Lower leg skin (tissue), 4 donors: ENCODE measurements around the gene TMPRSS3. TPM values are rescaled to one million over a fixed set of nuclear protein-coding genes. Genes with fewer than 3 reads are reported as not detected.

ENCODE experiments used
- DNase-seq, 2 donors: peaks; one replicate each; pipeline ENCODE4 v3.0.0-alpha.2; 2019; ENCODE audit warnings: low spot score in 2 of 2
- H3K4me3 ChIP-seq: fragments of 200-600 bp; sonication (generic); 2 replicates; pipeline ENCODE4 v1.5.1; 2017; ENCODE audit warnings: mild to moderate bottlenecking, low read depth; ENCODE audit not compliant: poor library complexity, severe bottlenecking
- POLR2A ChIP-seq, 2 donors: fragments of 450-650 bp; IDR thresholded peaks; one replicate each; pipeline ENCODE4 v1.6.1; 2016 to 2017; ENCODE audit warnings: antibody characterized with exemption in 2 of 2, mild to moderate bottlenecking in 1 of 2, moderate library complexity in 1 of 2
- WGBS, 2 donors: methylation state at CpG; one replicate each; pipeline ENCODE4 v1.1.5; 2018; 5-methylcytosine and 5-hydroxymethylcytosine counted together
- intact Hi-C: fragments of 100-400 bp; cut with DNase I; formaldehyde crosslinking; loops from one replicate; pipeline ENCODE4 v1.15.0; 2023; ENCODE audit warnings: low total_unique reads
- total RNA-seq, 4 donors: library from RNA; depleted of rRNA; stranded (reverse); fragments of >200 nt; gene quantifications; one replicate each; pipeline ENCODE4 v1.1.0, GENCODE V29; 2016
- TF ChIP-seq, protein P1 (sequence below), 3 donors: fragments of 450-650 bp; IDR thresholded peaks; one replicate each; pipeline ENCODE4 v1.5.1; 2016; ENCODE audit warnings: antibody characterized with exemption in 3 of 3, mild to moderate bottlenecking in 3 of 3, moderate library complexity in 2 of 3

Gene TMPRSS3
- total RNA-seq, 4 donors from 2014 or later = 0.19 to 0.78 (median 0.36) TPM

GRCh38 chr21:42360317-42360716 lies 35.5 kb downstream of the TMPRSS3 start:
- TF ChIP-seq POLR2A (IDR thresholded peaks at IDR 0.05) = no peak
- TF ChIP-seq, protein P1, sequence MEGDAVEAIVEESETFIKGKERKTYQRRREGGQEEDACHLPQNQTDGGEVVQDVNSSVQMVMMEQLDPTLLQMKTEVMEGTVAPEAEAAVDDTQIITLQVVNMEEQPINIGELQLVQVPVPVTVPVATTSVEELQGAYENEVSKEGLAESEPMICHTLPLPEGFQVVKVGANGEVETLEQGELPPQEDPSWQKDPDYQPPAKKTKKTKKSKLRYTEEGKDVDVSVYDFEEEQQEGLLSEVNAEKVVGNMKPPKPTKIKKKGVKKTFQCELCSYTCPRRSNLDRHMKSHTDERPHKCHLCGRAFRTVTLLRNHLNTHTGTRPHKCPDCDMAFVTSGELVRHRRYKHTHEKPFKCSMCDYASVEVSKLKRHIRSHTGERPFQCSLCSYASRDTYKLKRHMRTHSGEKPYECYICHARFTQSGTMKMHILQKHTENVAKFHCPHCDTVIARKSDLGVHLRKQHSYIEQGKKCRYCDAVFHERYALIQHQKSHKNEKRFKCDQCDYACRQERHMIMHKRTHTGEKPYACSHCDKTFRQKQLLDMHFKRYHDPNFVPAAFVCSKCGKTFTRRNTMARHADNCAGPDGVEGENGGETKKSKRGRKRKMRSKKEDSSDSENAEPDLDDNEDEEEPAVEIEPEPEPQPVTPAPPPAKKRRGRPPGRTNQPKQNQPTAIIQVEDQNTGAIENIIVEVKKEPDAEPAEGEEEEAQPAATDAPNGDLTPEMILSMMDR (IDR thresholded peaks at IDR 0.05) = no peak
- intact Hi-C loops = no loop called here
- H3K4me3 ChIP-seq = no peak overlapping the region
- no peak for DNase-seq
- WGBS, 2 donors = 71 to 78% methylated on average over 2 of the region's 2 CpGs

- 87 to 88% methylated on average over 13 of the region's 13 CpGs for WGBS, 2 donors
- no peak overlapping the region for H3K4me3 ChIP-seq
- intact Hi-C loops = no loop called here
- TF ChIP-seq, protein P1 (IDR thresholded peaks at IDR 0.05) = no peak
- TF ChIP-seq POLR2A (IDR thresholded peaks at IDR 0.05) = no peak
- no peak for DNase-seq
Observed at GRCh38 chr21:42358937-42359336, 36.9 kb downstream of the TMPRSS3 start.

DNA sequence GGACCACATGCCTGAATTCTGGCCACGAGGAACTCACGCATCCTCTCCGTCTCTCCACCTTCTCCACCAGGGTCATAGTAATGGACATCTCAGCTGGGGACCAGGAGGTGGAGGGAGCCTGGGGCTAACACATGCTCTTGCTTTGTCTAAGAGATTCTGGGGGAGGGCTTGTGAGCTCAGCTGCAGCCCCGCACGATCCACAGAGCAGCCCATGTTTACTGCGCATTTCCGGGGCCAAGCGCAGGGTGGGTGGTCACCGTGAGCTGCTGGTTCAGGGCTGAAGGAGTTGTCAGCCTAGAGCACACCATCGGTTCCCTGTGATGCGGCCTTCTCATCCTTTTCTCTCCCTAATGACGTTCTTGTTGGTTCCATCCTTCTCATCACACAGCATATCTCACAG lies 37.6 kb downstream of the TMPRSS3 start:
- no peak for DNase-seq
- TF ChIP-seq POLR2A (IDR thresholded peaks at IDR 0.05) = no peak
- TF ChIP-seq, protein P1 (IDR thresholded peaks at IDR 0.05) = no peak
- intact Hi-C loops = no loop called here
- 90 to 94% methylated on average over 12 of the region's 12 CpGs for WGBS, 2 donors
- H3K4me3 ChIP-seq = no peak overlapping the region

- WGBS, 2 donors = 56 to 57% methylated on average over 3 of the region's 3 CpGs
Observed at GRCh38 chr21:42357307-42357706, 38.5 kb downstream of the TMPRSS3 start.

DNA sequence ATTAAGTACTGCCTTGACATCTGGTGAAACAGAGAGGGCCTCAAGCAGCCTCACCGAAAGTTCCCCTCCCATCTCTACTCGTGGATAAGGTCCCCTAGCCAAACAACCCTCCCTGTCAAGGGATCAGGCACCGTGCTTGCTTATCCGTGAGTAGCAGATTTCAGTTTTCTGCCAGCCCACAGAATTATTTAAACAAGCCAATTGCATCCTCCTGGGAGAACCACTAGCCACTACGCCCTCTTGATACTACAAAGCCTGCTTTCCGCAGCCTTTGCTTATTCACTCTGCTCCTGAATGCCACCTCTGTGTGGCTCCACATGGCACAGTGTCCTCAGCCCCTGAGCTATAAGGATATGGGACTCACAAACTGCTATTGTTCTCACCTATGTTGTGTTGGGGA lies 39.2 kb downstream of the TMPRSS3 start:
- no peak for DNase-seq
- no peak for TF ChIP-seq POLR2A (IDR thresholded peaks at IDR 0.05)
- TF ChIP-seq, protein P1 (IDR thresholded peaks at IDR 0.05) = no peak
- WGBS, 2 donors = 61 to 88% methylated on average over 6 of the region's 6 CpGs
- intact Hi-C loops = no loop called here
- no peak overlapping the region for H3K4me3 ChIP-seq

More at GRCh38 chr21:42357307-42357706, 38.5 kb downstream of the TMPRSS3 start:
- TF ChIP-seq, protein P1 (IDR thresholded peaks at IDR 0.05) = no peak
- TF ChIP-seq POLR2A (IDR thresholded peaks at IDR 0.05) = no peak
- no peak overlapping the region for H3K4me3 ChIP-seq
- no peak for DNase-seq
- intact Hi-C loops = no loop called here

- intact Hi-C loops = no loop called here
- no peak for DNase-seq
- 85 to 94% methylated on average over 2 of the region's 2 CpGs for WGBS, 2 donors
- TF ChIP-seq, protein P1 (IDR thresholded peaks at IDR 0.05) = no peak
- TF ChIP-seq POLR2A (IDR thresholded peaks at IDR 0.05) = no peak
- no peak overlapping the region for H3K4me3 ChIP-seq
Observed at GRCh38 chr21:42356046-42356445, 39.8 kb downstream of the TMPRSS3 start.
